ENCODE results near the gene PTPRF. TPM values are rescaled to one million over a fixed set of nuclear protein-coding genes. Genes with fewer than 3 reads are reported as not detected.

PTPRF gene
- total RNA-seq, 2 experiments from 2014 or later = 3.8 to 4.5 TPM

DNA sequence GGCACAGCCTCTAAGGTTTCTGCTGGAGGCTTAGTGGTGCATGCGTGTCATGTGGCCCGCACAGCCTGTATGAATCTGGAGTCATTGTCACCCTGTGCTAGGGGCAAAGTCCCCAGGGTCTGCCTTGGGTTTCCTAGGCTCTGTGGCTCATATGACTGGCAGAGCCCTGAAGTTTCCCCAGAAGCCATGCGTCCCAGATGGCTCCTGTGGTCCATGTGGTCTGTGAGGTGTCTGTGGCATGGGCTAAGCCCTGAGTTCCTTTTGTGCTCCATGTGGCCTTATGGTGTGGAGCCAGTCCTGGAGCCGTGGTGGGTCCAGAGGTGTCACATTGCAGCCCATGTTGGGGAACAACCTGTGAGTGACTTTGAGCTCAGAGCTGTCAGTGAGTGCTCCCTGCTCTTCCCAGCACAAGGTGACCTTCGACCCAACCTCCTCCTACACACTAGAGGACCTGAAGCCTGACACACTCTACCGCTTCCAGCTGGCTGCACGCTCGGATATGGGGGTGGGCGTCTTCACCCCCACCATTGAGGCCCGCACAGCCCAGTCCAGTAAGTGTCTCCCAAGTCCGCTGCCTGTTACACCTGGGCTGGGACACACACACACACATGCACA, 61.5 kb downstream of the PTPRF start:
- intact Hi-C loops (cut with micrococcal nuclease) = no loop called here
- Mint-ChIP-seq H3K27ac (no peak overlapping the region), H3K36me3 (ENCODE audit: low read depth) (no peaks in the 10 kb centered on the region), H3K4me1 (ENCODE audit: low read depth) (no peaks in the 10 kb centered on the region), H3K9me3 (no peaks in the 10 kb centered on the region), H3K4me3 (no peak overlapping the region), H3K27me3 (no peaks in the 10 kb centered on the region)
- POLR2A ChIA-PET = no interaction called here
- CTCF ChIA-PET = no interaction called here
- TF ChIP-seq, protein P1, sequence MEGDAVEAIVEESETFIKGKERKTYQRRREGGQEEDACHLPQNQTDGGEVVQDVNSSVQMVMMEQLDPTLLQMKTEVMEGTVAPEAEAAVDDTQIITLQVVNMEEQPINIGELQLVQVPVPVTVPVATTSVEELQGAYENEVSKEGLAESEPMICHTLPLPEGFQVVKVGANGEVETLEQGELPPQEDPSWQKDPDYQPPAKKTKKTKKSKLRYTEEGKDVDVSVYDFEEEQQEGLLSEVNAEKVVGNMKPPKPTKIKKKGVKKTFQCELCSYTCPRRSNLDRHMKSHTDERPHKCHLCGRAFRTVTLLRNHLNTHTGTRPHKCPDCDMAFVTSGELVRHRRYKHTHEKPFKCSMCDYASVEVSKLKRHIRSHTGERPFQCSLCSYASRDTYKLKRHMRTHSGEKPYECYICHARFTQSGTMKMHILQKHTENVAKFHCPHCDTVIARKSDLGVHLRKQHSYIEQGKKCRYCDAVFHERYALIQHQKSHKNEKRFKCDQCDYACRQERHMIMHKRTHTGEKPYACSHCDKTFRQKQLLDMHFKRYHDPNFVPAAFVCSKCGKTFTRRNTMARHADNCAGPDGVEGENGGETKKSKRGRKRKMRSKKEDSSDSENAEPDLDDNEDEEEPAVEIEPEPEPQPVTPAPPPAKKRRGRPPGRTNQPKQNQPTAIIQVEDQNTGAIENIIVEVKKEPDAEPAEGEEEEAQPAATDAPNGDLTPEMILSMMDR (IDR thresholded peaks at IDR 0.05) = no peak
- DNase-seq (no peak), ATAC-seq (no peak)

DNA sequence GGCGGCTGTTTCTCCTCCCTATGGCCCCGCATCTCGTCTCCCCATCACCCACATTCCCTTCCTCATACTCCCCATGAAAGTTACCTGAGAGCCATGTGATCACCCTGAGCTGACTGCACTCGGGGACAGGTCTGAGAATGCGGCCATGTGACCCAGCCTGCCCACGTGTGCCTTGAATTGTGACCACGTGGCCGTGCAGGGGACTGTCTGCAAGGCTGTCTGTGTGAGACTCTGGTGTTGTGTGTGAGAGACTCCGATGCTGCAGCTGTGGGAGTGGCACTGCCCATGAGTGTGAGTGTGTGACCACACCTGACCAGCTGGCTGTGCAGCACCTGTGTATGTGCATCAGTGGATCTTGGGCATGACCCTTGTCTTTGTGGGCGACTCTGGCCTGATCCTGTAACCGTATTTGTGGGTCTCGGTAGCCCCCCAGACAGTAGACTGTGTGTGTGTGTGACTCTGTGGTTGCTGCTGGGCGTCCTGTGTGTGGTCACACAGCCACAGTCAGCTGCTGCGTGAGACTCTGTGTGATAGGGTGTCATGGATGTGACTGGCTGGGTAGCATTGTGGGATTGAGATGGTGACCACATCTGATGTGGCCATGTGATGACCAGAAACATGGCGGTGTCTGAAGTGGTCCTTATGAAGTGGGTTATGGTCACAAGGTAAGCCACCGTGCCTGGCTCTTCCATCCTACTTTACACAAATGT, 62.4 kb downstream of the PTPRF start:
- no peaks in the 10 kb centered on the region for H3K36me3 Mint-ChIP-seq (ENCODE audit: low read depth)
- no peaks in the 10 kb centered on the region for H3K9me3 Mint-ChIP-seq
- POLR2A ChIA-PET = no interaction called here
- TF ChIP-seq, protein P1 (IDR thresholded peaks at IDR 0.05) = no peak
- no peaks in the 10 kb centered on the region for H3K4me1 Mint-ChIP-seq (ENCODE audit: low read depth)
- no peak for ATAC-seq
- H3K27ac Mint-ChIP-seq = no peak overlapping the region
- H3K27me3 Mint-ChIP-seq = no peaks in the 10 kb centered on the region
- intact Hi-C loops (cut with micrococcal nuclease) = no loop called here
- no peak for DNase-seq
- CTCF ChIA-PET = no interaction called here
- no peak overlapping the region for H3K4me3 Mint-ChIP-seq

DNA sequence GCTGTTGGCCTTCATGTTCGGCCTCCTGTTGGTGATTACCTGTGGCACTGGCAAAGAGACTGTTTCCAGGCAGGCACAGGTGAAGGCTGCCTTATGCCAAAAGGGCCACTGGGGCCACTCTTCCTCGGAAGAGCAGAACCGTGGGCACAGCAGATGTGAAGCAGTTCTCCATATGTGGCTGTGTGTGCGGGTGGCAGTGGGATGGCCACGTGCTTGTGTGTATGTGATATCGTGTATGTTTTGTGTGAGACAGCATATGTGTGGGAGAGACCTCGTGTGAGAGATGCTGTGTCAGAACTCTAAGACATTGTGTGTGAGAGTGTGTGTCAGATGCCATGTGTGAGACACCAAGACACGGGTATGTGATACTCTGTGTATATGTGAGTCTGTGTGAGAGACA, 65.9 kb downstream of the PTPRF start:
- no peaks in the 10 kb centered on the region for H3K27me3 Mint-ChIP-seq
- H3K36me3 Mint-ChIP-seq (ENCODE audit: low read depth) = no peaks in the 10 kb centered on the region
- no peak overlapping the region for H3K27ac Mint-ChIP-seq
- intact Hi-C loops (cut with micrococcal nuclease) = no loop called here
- no peaks in the 10 kb centered on the region for H3K4me1 Mint-ChIP-seq (ENCODE audit: low read depth)
- no peaks in the 10 kb centered on the region for H3K9me3 Mint-ChIP-seq
- ChIA-PET POLR2A (no interaction called here), CTCF (no interaction called here)
- no peak overlapping the region for H3K4me3 Mint-ChIP-seq
- TF ChIP-seq, protein P1 (IDR thresholded peaks at IDR 0.05) = no peak
- no peak for ATAC-seq
- DNase-seq = no peak

DNA sequence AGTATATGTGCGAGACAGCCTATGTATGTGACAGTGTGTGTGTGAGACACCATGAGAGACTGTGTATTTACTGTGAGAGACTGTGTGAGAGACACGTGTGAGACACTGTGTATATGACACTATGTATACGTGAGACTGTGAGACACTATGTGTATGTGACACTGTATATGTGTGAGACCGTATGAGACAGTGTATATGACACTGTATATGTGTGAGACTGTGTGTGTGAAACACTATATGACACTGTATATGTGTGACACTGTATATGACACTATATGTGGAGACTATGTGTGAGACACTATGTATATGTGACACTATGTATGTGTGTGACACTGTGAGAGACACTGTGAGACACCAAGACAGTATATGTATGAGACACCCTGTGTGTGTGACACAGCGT, 66.3 kb downstream of the PTPRF start:
- TF ChIP-seq, protein P1 (IDR thresholded peaks at IDR 0.05) = no peak
- CTCF ChIA-PET = no interaction called here
- H3K4me3 Mint-ChIP-seq = no peak overlapping the region
- H3K27ac Mint-ChIP-seq = no peak overlapping the region
- intact Hi-C loops (cut with micrococcal nuclease) = no loop called here
- no peaks in the 10 kb centered on the region for H3K9me3 Mint-ChIP-seq
- no peaks in the 10 kb centered on the region for H3K27me3 Mint-ChIP-seq
- H3K4me1 Mint-ChIP-seq (ENCODE audit: low read depth) = no peaks in the 10 kb centered on the region
- DNase-seq (no peak), ATAC-seq (peak; percentile 24)
- POLR2A ChIA-PET = no interaction called here
- no peaks in the 10 kb centered on the region for H3K36me3 Mint-ChIP-seq (ENCODE audit: low read depth)

DNA sequence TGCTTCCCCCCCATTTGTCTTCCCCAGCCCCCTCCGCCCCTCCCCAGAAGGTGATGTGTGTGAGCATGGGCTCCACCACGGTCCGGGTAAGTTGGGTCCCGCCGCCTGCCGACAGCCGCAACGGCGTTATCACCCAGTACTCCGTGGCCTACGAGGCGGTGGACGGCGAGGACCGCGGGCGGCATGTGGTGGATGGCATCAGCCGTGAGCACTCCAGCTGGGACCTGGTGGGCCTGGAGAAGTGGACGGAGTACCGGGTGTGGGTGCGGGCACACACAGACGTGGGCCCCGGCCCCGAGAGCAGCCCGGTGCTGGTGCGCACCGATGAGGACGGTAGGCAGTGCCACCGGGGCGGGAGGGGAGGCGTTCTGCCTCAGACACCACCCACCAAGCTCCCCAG, 67.0 kb downstream of the PTPRF start:
- DNase-seq = no peak
- TF ChIP-seq, protein P1 (IDR thresholded peaks at IDR 0.05) = no peak
- Mint-ChIP-seq H3K9me3 (no peaks in the 10 kb centered on the region), H3K27ac (no peak overlapping the region), H3K36me3 (ENCODE audit: low read depth) (no peaks in the 10 kb centered on the region), H3K27me3 (no peaks in the 10 kb centered on the region), H3K4me3 (no peak overlapping the region), H3K4me1 (ENCODE audit: low read depth) (no peaks in the 10 kb centered on the region)
- intact Hi-C loops (cut with micrococcal nuclease) = no loop called here
- POLR2A ChIA-PET = no interaction called here
- CTCF ChIA-PET = no interaction called here
- ATAC-seq = no peak
